ENCODE measurements around the gene ARMC10. TPM values are rescaled to one million over a fixed set of nuclear protein-coding genes. Genes with fewer than 3 reads are reported as not detected.

ARMC10 gene
- total RNA-seq, 2 experiments from 2014 or later: 24.3 to 33.4 TPM

GRCh38 chr7:103148131-103148993, 73.4 kb downstream of the ARMC10 start:
- Histone ChIP-seq H3K9me3 (ENCODE audit: low read length) (no peaks in the 10 kb centered on the region), H3K4me3 (ENCODE audit: low read depth, low read length, poor library complexity, severe bottlenecking) (peak overlapping the region; percentile 79), H3K9me2 (ENCODE audit: insufficient read depth, low read length) (no peaks in the 10 kb centered on the region), H3K4me2 (ENCODE audit: low read length) (peak overlapping the region; percentile 97), H4K20me1 (ENCODE audit: insufficient read depth, low read length) (no peaks in the 10 kb centered on the region; the same call in 1 of the 2 replicates), H3K36me3 (ENCODE audit: insufficient read depth, low read length) (no peaks in the 10 kb centered on the region), H3K4me1 (ENCODE audit: insufficient read depth, low read length, poor library complexity, severe bottlenecking) (peaks cover 24% of the 10 kb centered on the region), H3K27ac (ENCODE audit: low read depth, low read length, poor library complexity, severe bottlenecking) (peak overlapping the region; percentile 63), H2AFZ (ENCODE audit: low read length) (peak overlapping the region; percentile 90), H3K79me2 (ENCODE audit: insufficient read depth, low read depth, low read length) (peaks cover 24% of the 10 kb centered on the region; the same call in 1 of the 2 replicates)
- ChIA-PET CTCF (ENCODE audit: unreplicated experiment) (interaction anchor here (0.6 kb wide), 1 partner anchor 21 kb away, joined by 3 read pairs; no protein-coding TSS in a partner anchor), POLR2A (interaction anchor here (0.6 to 1.0 kb wide), 5 partner anchors 69 to 265 kb away, joined by 3 read pairs; no protein-coding TSS in a partner anchor)
- intact Hi-C loops (cut with micrococcal nuclease; ENCODE audit: unreplicated experiment): no loop called here
- BruUV-seq (replicated peaks): no TSS peak
- DNase-seq (ENCODE audit: low spot score): no peak
- TF ChIP-seq EZH2phosphoT487 (IDR thresholded peaks at IDR 0.05; ENCODE audit: borderline replicate concordance, low read depth, low read length): no peak

Other genes with a start within 250 kb of the ARMC10 start
- gene LRRC17, start 162.1 kb upstream of the ARMC10 start, total RNA-seq (2014; rRNA removed; shearing (Covaris generic)): not detected in 2 replicates
- not detected in 2 replicates for gene LRRC17, start 162.1 kb upstream of the ARMC10 start, total RNA-seq (2022)
- gene FBXL13, start 344 bp upstream of the ARMC10 start, total RNA-seq (2014; rRNA removed; shearing (Covaris generic)): 0.41 and 2.0 TPM in 2 replicates
- 1.6 TPM in 2 replicates for gene FBXL13, start 344 bp upstream of the ARMC10 start, total RNA-seq (2022)
- 8.5 and 13.5 TPM in 2 replicates for gene NAPEPLD, start 74.0 kb downstream of the ARMC10 start, total RNA-seq (2014; rRNA removed; shearing (Covaris generic))
- 15.4 and 15.9 TPM in 2 replicates for gene NAPEPLD, start 74.0 kb downstream of the ARMC10 start, total RNA-seq (2022)
- 48.5 and 57.5 TPM in 2 replicates for gene PMPCB, start 222.3 kb downstream of the ARMC10 start, total RNA-seq (2014; rRNA removed; shearing (Covaris generic))
- gene PMPCB, start 222.3 kb downstream of the ARMC10 start, total RNA-seq (2022): 94.1 and 95.9 TPM in 2 replicates